T-cell (primary cell): Measurements from ENCODE around the gene MAPKAPK2. TPM values are rescaled to one million over a fixed set of nuclear protein-coding genes. Genes with fewer than 3 reads are reported as not detected.
"Not testable (repeated sequence)": the region's sequence is repeated elsewhere in the genome, so short reads cannot be mapped to it uniquely, and the experiment has no call there.

Source experiments
- ATAC-seq, 4 experiments: fragments of 200-7000 bp in 3 of 4; fragments of 150-1000 bp in 1 of 4; cut with Tn5 transposase; replicated peaks in 1 of 4; 1 replicate in 3 of 4; 2 replicates in 1 of 4; pipeline ENCODE4 v1.10.0; 2021; ENCODE audit warnings: moderate library complexity in 3 of 4, mild to moderate bottlenecking in 2 of 4, moderate number of reproducible peaks in 1 of 4
- CTCF ChIA-PET, 2 donors: fragments of 300-600 bp; sonication (Branson Sonifier 250); formaldehyde crosslinking; loops; one replicate each; lab custom pipeline; 2022; ENCODE audit warnings: antibody characterized with exemption in 2 of 2; lab: Charles Lee
- POLR2A ChIA-PET, 2 donors: fragments of 300-600 bp; sonication (Branson Sonifier 250); formaldehyde crosslinking; loops; one replicate each; lab custom pipeline; 2022; ENCODE audit warnings: antibody characterized with exemption in 2 of 2; lab: Charles Lee
- DNase-seq, 35 experiments: peaks; one replicate each; pipeline versions ENCODE4 v3.0.0 to v3.0.0-alpha.2; 2013 to 2023
- H3K27ac ChIP-seq: one replicate; pipeline ENCODE4 v1.5.1; 2013; ENCODE audit warnings: low read length
- H3K27me3 ChIP-seq, 2 experiments: replicated peaks in 1 of 2; 1 replicate in 1 of 2; 2 replicates in 1 of 2; pipeline versions ENCODE4 v1.6.1 to v1.7.0; 2013; ENCODE audit warnings: low read length in 1 of 2, mixed read lengths in 1 of 2; ENCODE audit not compliant: control insufficient read depth in 2 of 2, insufficient read depth in 2 of 2; ENCODE audit errors: extremely low read depth in 1 of 2
- H3K36me3 ChIP-seq, 2 donors: 1 replicate in 1 of 2; 2 replicates in 1 of 2; pipeline versions ENCODE4 v1.6.1 to v1.7.0; 2013; ENCODE audit warnings: low read length in 1 of 2; ENCODE audit not compliant: control insufficient read depth in 2 of 2, insufficient read depth in 1 of 2; ENCODE audit errors: extremely low read depth in 1 of 2
- H3K4me1 ChIP-seq, 2 experiments: 1 replicate in 1 of 2; 2 replicates in 1 of 2; pipeline versions ENCODE4 v1.6.1 to v1.7.0; 2013; ENCODE audit warnings: low read length in 2 of 2, mixed read lengths in 1 of 2; ENCODE audit not compliant: insufficient read depth in 2 of 2, control insufficient read depth in 1 of 2; ENCODE audit errors: extremely low read depth in 1 of 2
- H3K4me3 ChIP-seq, 2 donors: 1 replicate in 1 of 2; 2 replicates in 1 of 2; pipeline versions ENCODE4 v1.5.1 to v1.7.0; 2013; ENCODE audit warnings: mild to moderate bottlenecking in 2 of 2, low read length in 1 of 2, moderate library complexity in 1 of 2; ENCODE audit not compliant: control insufficient read depth in 1 of 2; ENCODE audit errors: extremely low read depth in 1 of 2
- H3K9me3 ChIP-seq: 2 replicates; pipeline ENCODE4 v1.7.0; 2013
- H3K27ac Mint-ChIP-seq, 2 donors: one replicate each; pipeline ENCODE4 v1.8.0; 2020 to 2021; ENCODE audit warnings: mild to moderate bottlenecking in 2 of 2, mixed read lengths in 2 of 2
- H3K27me3 Mint-ChIP-seq, 2 donors: one replicate each; pipeline ENCODE4 v1.8.0; 2021 to 2022; ENCODE audit warnings: mixed read lengths in 2 of 2
- H3K36me3 Mint-ChIP-seq: one replicate; pipeline ENCODE4 v1.8.0; 2021; ENCODE audit warnings: mixed read lengths
- H3K4me1 Mint-ChIP-seq, 3 donors: one replicate each; pipeline ENCODE4 v1.8.0; 2020 to 2022; ENCODE audit warnings: mixed read lengths in 3 of 3, mild to moderate bottlenecking in 1 of 3
- H3K4me3 Mint-ChIP-seq, 3 donors: one replicate each; pipeline ENCODE4 v1.8.0; 2020 to 2022; ENCODE audit warnings: mild to moderate bottlenecking in 3 of 3, mixed read lengths in 3 of 3, moderate library complexity in 3 of 3
- H3K9me3 Mint-ChIP-seq, 3 donors: one replicate each; pipeline ENCODE4 v1.8.0; 2020 to 2022; ENCODE audit warnings: mixed read lengths in 3 of 3
- WGBS: methylation state at CpG from one replicate; pipeline ENCODE4 v1.1.5; 2013; ENCODE audit warnings: missing lambda C conversion rate; ENCODE audit not compliant: insufficient coverage; 5-methylcytosine and 5-hydroxymethylcytosine counted together
- total RNA-seq, 35 experiments: library from RNA in 6 of 35; stranded (reverse) in 6 of 35; fragments of 120-200 nt in 1 of 35; gene quantifications; one replicate each; pipeline versions ENCODE4 v1.2.1 to v1.2.4 and lab custom pipeline; 2013 to 2026

Gene MAPKAPK2
- total RNA-seq, 5 donors from 2014 or later (not counting 1 experiment from before 2014, with no cell fraction given), result 64.3 to 117 (median 78.4) TPM

GRCh38 chr1:206757524-206758266, 73.0 kb downstream of the MAPKAPK2 start:
- no peaks in the 10 kb centered on the region for H3K27me3 Mint-ChIP-seq
- peaks cover 0 to 5% (median 0%) of the 10 kb centered on the region in 3 donors for H3K9me3 Mint-ChIP-seq
- peaks cover 30 to 47% of the 10 kb centered on the region in 2 experiments for H3K4me1 ChIP-seq
- H3K4me1 Mint-ChIP-seq, result peaks cover 40 to 45% (median 41%) of the 10 kb centered on the region in 3 donors
- H3K36me3 ChIP-seq, result no peaks in the 10 kb centered on the region
- POLR2A ChIA-PET, result interaction anchor here in 1 of 2 donors (0.5 kb wide), 1 partner anchor 11 kb away, joined by 3 read pairs; no protein-coding TSS in a partner anchor
- DNase-seq (peak in 25 of 35 experiments; percentile 23 to 78 (median 42)), ATAC-seq (peak; percentile 96 to 97 (median 97))
- H3K27ac ChIP-seq, result peak overlapping the region; percentile 67
- H3K9me3 ChIP-seq, result no peaks in the 10 kb centered on the region
- no peak overlapping the region for H3K27ac Mint-ChIP-seq
- no peaks in the 10 kb centered on the region for H3K36me3 Mint-ChIP-seq
- WGBS, result 4% methylated on average over 3 of the region's 13 CpGs
- H3K4me3 Mint-ChIP-seq, result no peak overlapping the region
- CTCF ChIA-PET, result interaction anchor here in 1 of 2 donors (1.1 to 1.5 kb wide), 3 partner anchors 9 to 52 kb away, joined by 3 to 4 read pairs (median 3); no protein-coding TSS in a partner anchor
- no peaks in the 10 kb centered on the region for H3K27me3 ChIP-seq
- H3K4me3 ChIP-seq, result peak overlapping the region; percentile 17 to 18

- Mint-ChIP-seq H3K27me3 (no peaks in the 10 kb centered on the region), H3K4me1 (peaks cover 36 to 43% (median 41%) of the 10 kb centered on the region in 3 donors), H3K36me3 (no peaks in the 10 kb centered on the region), H3K9me3 (no peaks in the 10 kb centered on the region), H3K27ac (peak overlapping the region in 1 of 2 donors; percentile 17), H3K4me3 (no peak overlapping the region)
- peaks cover 35 to 37% of the 10 kb centered on the region in 2 experiments for H3K4me1 ChIP-seq
- POLR2A ChIA-PET, result interaction anchor here in 1 of 2 donors (1.0 to 1.9 kb wide), 2 partner anchors 9 to 22 kb away, joined by 3 to 4 read pairs; no protein-coding TSS in a partner anchor
- CTCF ChIA-PET, result interaction anchor here (0.6 to 1.4 kb wide), 7 partner anchors 26 to 166 kb away, joined by 3 to 4 read pairs (median 3); no protein-coding TSS in a partner anchor
- no CpG with 5 or more reads among the region's 1 CpG for WGBS
- H3K9me3 ChIP-seq, result no peaks in the 10 kb centered on the region
- no peak overlapping the region for H3K4me3 ChIP-seq
- no peak for ATAC-seq
- no peak for DNase-seq
- no peaks in the 10 kb centered on the region for H3K27me3 ChIP-seq
- H3K36me3 ChIP-seq, result no peaks in the 10 kb centered on the region
- H3K27ac ChIP-seq, result no peak overlapping the region
Measured at GRCh38 chr1:206760590-206760989, 75.9 kb downstream of the MAPKAPK2 start.

GRCh38 chr1:206761159-206761768, 76.6 kb downstream of the MAPKAPK2 start:
- WGBS, result 87% methylated on average over 3 of the region's 6 CpGs
- peaks cover 33 to 44% of the 10 kb centered on the region in 2 experiments for H3K4me1 ChIP-seq
- no peak overlapping the region for H3K27ac Mint-ChIP-seq
- no peaks in the 10 kb centered on the region for H3K9me3 ChIP-seq
- H3K36me3 ChIP-seq, result no peaks in the 10 kb centered on the region
- no peak overlapping the region for H3K27ac ChIP-seq
- DNase-seq (no peak), ATAC-seq (no peak)
- CTCF ChIA-PET, result interaction anchor here (0.5 to 1.4 kb wide), 7 partner anchors 25 to 1169 kb away, joined by 3 to 5 read pairs (median 3); no protein-coding TSS in a partner anchor
- H3K4me3 ChIP-seq, result no peak overlapping the region
- H3K4me3 Mint-ChIP-seq, result no peak overlapping the region
- H3K36me3 Mint-ChIP-seq, result no peaks in the 10 kb centered on the region
- peaks cover 39 to 45% (median 42%) of the 10 kb centered on the region in 3 donors for H3K4me1 Mint-ChIP-seq
- POLR2A ChIA-PET, result interaction anchor here (1.0 to 1.9 kb wide), 3 partner anchors 8 to 23 kb away, joined by 3 to 4 read pairs (median 4); partner anchors contain the start of gene IL19 (in 1 of the 2)
- H3K9me3 Mint-ChIP-seq, result no peaks in the 10 kb centered on the region
- H3K27me3 ChIP-seq, result no peaks in the 10 kb centered on the region
- no peaks in the 10 kb centered on the region for H3K27me3 Mint-ChIP-seq

- not testable (repeated sequence) for H3K9me3 ChIP-seq, H3K4me3 Mint-ChIP-seq, H3K27ac ChIP-seq, H3K27ac Mint-ChIP-seq, H3K36me3 ChIP-seq, H3K27me3 Mint-ChIP-seq, H3K4me3 ChIP-seq, ATAC-seq, H3K9me3 Mint-ChIP-seq, DNase-seq, H3K27me3 ChIP-seq, H3K36me3 Mint-ChIP-seq
- ChIA-PET CTCF (interaction anchor here in 1 of 2 donors (1.4 kb wide), 1 partner anchor 150 kb away, joined by 4 read pairs; no protein-coding TSS in a partner anchor), POLR2A (interaction anchor here in 1 of 2 donors (0.6 kb wide), 1 partner anchor 15 kb away, joined by 4 read pairs; no protein-coding TSS in a partner anchor)
- 87% methylated on average over 3 of the region's 12 CpGs for WGBS
- peaks cover 46 to 53% (median 49%) of the 10 kb centered on the region in 3 donors for H3K4me1 Mint-ChIP-seq
- peaks cover 26 to 48% of the 10 kb centered on the region in 2 experiments for H3K4me1 ChIP-seq
Measured at GRCh38 chr1:206762741-206763364, 78.1 kb downstream of the MAPKAPK2 start.

GRCh38 chr1:206765771-206766170, 81.1 kb downstream of the MAPKAPK2 start:
- not testable (repeated sequence) for H3K36me3 ChIP-seq, H3K36me3 Mint-ChIP-seq, H3K9me3 Mint-ChIP-seq, DNase-seq, H3K9me3 ChIP-seq, H3K27me3 Mint-ChIP-seq, H3K4me3 ChIP-seq, H3K27me3 ChIP-seq, H3K27ac ChIP-seq
- POLR2A ChIA-PET, result interaction anchor here (0.5 to 1.0 kb wide), 8 partner anchors 20 to 193 kb away, joined by 3 to 4 read pairs (median 3); no protein-coding TSS in a partner anchor
- H3K4me1 ChIP-seq, result peaks cover 33 to 56% of the 10 kb centered on the region in 2 experiments
- H3K4me1 Mint-ChIP-seq, result peaks cover 64 to 74% (median 69%) of the 10 kb centered on the region in 3 donors
- WGBS, result no CpG with 5 or more reads among the region's 1 CpG
- ATAC-seq, result peak in 1 of 4 experiments; percentile 13
- H3K4me3 Mint-ChIP-seq, result peak overlapping the region in 1 of 3 donors; percentile 58
- peak overlapping the region in 1 of 2 donors; percentile 27 for H3K27ac Mint-ChIP-seq
- CTCF ChIA-PET, result interaction anchor here (0.6 to 2.8 kb wide), 15 partner anchors 9 to 151 kb away, joined by 3 to 16 read pairs (median 5); no protein-coding TSS in a partner anchor
